DMS 273 treated with DMSO at 0.1 percent for 48 hours (cell line): Measurements from ENCODE around the gene TFCP2L1.

ENCODE experiments used
- DNase-seq: peaks from one replicate; lab custom pipeline; 2025; lab: John Stamatoyannopoulos, UW

The TFCP2L1 gene

DNA sequence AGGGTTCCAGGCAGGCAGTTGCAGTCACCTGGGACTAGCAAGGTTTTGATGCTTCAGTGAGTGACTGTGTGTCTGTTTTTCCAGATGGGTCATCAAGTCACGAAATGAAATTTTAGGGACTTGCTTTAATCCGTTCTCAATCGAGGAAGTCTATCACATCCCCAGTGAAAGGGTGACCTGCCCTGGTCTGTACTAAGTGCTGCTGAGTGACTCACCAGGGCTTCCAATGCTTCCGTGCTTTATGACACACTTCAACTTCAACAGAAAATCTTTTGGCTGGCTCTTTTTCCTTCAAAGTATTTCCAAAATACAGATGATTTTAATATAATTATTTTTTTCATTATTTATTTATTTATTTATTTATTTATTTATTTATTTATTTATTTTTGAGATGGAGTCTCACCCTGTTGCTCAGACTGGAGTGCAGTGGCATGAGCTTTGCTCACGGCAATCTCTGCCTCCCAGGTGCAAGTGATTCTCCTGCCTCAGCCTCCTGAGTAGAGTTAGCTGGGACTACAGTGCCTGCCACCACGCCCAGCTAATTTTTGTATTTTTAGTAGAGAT lies 18.4 kb downstream of the TFCP2L1 start:
- DNase-seq = no peak

DNA sequence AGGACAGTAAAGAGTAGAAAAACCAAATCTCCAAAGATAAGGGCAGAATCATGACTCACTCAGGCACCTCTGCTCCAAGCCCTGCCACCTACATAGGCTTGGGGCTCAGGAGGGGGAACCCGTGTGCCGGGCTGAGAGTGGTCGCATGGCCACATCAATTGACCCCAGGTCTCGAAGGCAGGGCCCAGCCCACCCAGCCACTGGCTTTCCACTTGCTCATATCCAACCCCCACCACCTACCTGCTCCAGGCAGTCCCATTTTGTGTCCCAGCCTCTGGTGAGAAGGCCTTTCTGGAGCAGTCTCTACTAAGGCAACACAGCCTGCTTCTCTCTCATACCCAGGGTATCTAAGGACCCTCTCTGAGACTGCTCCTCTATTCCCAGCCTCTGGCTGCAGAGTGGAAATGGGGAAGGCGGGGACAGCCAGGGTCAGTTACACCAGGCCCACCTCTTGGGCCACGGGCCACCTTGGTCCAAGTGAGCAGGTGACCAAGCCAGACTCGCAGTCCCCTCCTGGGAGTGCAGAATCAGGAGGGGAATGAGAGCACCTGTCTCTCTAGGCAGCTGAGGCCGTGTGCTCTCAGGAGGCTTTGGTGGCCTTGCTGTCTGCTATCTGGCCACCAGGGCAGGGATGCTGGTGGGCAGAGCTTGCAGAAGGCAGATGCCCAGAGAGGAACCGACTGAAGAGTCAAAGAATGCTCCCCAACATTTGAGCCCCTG lies 20.8 kb downstream of the TFCP2L1 start:
- no peak for DNase-seq

DNA sequence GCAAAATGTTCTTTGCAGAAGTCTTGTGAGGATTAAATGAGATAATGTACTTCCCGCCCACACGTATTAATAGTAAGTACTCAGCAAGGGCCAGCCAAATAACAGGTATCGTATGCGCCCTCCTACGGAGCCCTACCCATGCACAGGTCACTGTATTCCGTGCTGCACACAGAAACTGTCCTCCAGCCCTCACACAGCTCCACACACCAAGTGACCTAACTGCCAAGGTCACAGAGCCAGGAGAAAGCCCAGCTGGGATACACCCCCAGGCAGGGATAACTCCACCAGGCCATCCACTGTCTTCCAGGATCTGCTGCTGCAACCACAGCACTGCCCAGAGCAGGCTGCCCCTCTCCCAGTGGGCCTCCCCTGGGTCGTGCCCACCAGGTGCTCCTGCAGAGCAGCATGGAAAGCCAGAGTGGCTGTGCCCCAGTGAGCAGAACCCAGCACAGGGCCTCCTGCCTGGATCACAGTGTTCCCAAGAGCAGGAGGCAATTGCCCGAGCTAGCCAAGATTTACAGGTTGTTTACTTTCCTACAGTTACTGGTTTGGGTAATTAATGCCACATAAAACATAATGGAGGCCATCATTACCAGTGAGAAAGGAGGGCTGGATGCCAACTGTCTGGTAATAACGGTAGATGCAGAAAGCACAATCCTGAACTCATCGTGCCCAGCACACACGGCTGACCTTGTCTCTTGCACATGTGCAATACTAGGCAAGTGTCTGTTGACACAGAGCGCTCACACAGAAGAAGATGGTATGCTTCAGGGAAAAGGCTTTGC lies 24.4 kb downstream of the TFCP2L1 start:
- no peak for DNase-seq

DNA sequence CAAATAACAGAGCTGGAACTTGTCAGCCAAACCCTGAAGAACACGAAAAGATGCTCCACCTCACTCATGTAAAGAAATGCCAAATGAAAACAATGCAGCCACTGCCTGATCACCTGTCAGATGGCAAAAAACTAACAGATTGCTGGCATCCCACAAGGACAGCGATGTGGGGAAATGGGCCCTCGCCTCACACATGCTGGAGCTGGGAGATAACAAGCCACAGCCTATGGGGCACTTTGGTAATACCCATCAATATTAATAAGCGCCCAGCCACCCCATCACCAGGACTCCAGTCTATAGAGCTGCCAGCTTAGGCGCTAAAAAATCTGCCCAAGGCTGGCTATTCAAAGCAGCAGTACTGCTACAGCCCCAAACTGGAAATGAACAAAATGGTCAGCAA lies 27.0 kb downstream of the TFCP2L1 start:
- DNase-seq = no peak

DNA sequence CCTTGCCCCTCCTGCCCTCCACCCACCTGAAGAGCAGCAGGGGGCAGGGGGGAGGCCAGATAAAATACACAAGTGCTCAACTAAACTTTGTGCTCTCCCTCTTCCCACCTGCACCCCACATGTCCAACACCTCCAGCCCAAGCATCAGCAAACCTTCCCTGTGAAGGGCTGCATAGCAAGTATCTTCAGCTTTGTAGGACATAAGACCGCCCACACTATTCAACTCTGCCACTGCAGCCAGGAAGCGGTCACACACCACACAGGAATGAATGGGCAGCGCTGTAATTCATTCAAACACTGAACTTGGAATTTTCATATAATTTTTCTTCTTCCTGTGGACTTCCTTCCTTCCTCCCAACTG lies 27.5 kb downstream of the TFCP2L1 start:
- no peak for DNase-seq

DNA sequence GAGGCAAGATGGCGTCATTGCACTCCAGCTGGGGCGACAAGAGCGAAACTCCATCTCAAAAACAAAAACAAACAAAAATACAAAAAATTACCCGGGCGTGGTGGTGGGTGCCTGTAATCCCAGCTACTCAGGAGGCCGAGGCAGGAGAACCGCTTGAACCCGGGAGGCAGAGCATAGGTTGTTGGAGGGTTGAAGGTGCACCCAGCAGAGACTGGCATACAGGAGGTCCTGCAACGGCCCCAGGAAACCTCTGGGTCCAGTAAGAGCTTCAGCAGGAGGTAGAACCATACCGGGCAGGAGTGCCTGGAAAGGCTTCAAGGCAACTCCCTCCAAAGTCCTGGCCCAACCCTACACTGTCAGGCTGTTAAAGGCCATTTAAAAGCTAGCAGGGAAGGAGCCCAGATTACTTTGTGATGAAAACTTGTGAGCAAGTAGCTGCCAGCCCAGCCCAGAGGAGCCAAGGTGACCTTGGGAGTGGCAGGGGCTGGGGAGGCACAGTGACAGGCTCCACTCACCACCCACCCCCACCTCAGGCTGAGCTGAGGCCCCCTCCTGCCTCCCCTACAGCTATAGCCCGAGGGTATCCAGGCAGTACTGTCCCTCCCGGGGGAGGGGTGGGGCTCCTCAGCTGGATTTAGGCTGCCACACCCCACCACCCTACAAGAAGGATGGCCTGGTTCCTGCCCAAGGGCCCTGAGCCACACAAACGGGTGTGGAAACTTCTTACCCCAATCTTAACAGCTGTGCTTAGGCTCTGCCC lies 28.1 kb downstream of the TFCP2L1 start:
- no peak for DNase-seq

DNA sequence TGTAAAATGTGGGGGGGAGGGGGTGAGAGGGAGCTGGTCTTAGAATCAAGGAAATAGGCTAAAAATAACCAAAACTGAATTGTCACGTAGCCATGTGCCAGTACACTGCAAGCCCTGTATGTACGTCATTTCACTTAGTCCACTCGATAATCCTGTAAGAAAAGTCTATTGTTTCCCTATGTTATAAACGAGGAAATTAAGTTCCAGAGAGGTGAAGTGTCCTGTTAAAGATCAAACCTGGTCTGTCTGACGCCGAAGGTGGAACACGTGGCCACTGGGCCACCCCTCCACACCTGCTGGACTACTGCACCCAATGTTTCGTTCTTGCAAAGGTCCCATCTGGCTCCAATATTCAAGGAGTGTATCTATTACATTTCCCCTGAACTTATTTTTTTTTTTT lies 29.6 kb downstream of the TFCP2L1 start:
- no peak for DNase-seq

DNA sequence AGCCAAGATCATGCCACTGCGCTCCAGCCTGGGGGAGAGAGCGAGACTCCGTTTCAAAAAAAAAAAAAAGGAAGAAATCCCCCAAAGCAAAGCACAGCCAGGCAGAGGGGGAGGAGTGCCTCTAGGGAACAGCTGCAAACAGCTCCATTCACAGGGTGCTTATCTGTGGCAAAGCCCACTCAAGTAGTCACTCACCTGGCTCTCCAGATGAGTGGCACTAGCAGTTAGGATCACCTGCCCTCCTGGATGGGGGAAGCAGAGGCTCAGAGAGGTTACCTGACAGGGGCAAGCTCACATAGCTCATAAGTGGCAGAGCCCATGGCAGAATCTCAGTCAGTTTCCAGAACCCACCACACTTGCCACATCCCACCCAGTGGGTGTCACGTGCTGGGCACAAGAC lies 30.3 kb downstream of the TFCP2L1 start:
- DNase-seq = no peak

DNA sequence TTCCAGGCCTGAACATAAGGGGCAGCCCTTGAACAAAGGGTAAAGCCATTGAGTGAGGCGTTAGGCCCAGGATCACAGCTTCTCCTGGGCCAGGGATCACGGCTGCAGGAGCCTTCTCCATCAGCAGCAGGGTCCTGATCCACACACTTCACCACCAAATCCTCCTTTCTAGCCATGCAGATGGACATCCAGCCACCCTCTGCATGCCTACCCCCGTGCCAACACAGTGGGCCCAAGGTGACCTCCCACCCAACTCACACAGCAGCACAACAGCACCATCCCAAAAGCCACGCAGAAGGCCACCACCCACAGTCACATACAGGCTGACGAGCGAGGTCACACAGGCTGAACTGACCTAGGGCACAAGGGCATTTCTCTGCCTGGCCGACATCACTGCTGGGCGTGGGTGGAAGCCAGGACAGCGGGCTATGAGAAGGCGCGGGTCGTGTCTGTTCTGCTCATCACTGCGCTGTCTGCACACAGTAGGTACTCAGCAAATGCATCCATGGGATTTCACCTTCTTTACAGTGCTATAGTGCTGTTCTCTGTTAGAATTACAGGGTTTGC lies 31.2 kb downstream of the TFCP2L1 start:
- no peak for DNase-seq

DNA sequence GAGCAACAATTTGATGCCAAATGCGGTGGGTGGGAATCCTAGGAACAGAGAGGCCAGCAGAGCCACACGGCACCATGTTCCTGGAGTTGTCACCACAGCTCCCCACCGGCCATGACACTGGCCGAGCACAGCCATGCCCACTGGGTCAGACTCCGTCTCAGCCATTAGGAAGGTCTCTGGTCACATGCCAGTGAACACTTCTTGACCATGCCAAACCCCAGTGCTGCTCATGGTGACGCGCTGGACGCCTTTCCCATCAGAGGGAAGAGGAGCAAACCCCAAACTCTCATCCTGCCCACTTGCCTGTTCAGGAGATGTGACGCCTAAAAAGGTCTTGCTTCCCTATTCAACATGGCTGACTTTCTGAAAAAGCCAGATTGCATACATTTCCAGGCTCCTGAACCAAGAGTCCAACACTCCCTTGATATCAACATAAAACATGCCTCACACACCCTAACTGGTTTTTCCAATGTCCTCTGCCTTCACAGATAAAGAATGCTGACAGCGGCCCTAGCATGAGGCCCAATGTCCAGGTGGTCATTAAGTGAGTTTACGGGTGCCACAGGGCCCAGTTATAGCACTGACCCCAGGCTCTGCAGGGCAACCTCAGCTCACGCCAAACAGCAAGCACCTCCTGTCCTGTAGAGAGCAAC lies 31.9 kb downstream of the TFCP2L1 start:
- DNase-seq = no peak

DNA sequence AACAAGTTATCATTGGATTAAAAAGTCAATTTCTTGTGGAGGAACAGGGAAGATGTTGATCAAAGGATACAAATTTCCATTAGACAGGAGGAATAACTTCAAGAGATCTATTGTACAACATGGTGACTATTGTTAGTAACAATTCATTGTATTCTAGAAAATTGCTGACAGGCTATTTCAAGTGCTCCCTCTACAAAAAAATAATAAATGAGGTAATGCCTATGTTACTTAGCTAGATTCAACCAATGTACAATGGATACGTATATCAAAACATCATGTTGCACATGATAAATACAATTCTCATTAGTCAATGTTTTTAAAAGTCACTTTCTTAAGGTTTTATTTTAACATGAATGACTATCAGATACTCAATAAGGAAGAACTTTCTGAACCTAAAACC lies 33.5 kb downstream of the TFCP2L1 start:
- DNase-seq = no peak

DNA sequence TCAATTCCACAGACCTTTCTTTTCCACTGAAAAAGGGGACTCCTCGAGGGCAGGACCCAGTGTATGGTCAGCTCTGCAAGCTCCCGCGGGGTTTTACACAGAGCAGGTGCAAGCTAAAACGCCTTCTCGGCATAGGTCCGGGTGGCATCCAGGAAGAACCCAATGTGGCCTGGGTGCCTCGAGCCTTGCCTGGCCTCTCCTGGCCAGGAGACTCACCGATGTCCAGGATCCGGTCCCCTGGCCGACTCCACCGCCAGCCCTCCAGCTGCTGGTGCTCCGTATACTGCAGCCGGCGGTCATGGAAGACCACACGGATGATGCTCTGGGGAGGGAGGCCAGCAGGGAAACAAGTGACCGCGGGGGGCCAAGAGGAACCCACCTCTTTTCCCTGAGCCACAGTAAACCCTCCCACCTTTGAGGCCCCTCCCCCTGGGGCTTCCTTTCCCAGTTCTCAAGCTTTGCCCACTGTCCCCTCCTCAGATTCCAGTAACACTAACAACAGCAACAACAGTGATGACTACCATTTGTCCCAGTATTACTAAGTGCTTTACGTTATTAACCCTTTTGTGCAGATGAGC lies 36.1 kb downstream of the TFCP2L1 start:
- DNase-seq = no peak

DNA sequence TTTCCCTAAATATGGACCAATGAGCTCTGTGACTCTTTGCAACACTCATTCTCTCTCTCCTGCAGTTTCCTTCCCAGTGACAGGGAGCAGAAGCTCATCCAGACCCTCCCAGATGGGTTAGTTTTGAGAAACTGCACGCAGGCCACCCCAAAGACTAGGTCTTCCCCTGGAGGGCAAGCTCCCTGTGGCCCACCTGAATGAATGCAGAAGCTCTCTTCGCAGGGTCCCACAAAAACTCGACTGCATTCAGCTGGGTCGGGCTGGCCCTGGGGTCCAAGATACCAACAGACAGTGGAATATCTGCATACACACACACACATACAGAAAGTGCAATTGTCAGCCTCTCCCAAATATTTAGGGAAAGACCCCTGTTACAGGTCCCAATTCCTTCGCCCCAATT lies 37.0 kb downstream of the TFCP2L1 start:
- no peak for DNase-seq

DNA sequence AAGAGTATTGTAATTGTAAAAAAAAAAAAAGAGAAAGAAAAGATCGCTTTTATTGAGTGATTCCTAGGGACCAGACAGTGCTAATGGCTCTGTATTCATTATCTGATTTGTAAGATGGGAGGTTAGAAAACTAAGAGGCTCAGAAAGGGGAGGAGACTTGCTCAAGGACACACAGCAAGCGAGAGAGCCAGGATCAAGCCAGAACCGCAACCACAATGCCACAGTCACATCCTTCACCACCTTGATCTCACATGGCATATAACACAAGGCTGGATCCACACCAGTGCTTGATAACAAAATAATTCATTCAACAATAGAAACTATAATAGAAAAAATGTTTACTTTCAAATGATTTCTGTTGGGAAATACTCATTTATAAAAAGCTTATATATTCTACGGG lies 37.5 kb downstream of the TFCP2L1 start:
- DNase-seq = no peak

DNA sequence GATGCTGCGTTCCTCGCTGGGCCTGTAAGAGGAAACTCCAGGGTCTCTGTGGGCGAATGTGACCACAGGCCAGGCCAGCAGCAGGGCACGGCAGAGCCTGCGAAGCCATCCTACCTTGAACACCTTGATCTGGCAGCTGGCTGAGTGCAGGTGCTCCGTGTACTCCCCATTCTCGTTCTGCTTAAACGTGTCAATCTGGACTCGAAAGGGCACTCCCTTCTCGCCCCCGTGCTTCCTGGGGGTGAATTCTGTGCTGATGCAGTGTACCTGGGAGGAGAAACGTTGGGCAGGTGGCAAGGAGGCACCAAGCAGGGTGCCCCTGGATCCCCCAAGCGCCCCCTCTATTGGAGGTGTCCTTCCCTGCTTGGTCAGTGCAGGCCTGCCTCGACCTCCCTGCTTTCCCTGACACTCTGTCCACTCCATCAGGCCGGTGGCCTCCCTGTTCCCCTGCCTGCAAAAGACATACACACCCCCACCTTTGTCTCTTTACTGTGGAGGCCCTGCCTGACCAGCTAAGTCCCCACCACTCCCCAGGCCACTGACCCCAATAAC lies 38.2 kb downstream of the TFCP2L1 start:
- DNase-seq = no peak

DNA sequence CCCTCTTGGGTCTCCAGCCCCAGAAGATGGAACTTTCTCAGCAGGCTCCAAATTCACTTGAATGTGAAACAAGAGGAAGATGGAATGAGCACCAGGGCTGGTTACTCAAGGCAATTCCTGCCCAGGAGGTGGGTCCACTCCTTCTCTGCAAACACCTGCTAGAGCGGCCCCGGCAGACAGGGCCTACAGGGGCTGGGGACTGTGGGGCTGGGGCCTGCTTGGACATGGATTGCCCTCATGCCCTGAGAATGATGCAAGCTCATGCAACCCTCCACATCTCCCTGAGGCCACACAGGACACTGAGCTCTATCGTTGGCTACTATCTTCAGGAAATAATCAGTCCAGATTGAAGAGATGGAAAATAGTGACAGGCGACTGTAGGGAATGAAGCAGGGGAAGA lies 39.1 kb downstream of the TFCP2L1 start:
- DNase-seq = no peak

DNA sequence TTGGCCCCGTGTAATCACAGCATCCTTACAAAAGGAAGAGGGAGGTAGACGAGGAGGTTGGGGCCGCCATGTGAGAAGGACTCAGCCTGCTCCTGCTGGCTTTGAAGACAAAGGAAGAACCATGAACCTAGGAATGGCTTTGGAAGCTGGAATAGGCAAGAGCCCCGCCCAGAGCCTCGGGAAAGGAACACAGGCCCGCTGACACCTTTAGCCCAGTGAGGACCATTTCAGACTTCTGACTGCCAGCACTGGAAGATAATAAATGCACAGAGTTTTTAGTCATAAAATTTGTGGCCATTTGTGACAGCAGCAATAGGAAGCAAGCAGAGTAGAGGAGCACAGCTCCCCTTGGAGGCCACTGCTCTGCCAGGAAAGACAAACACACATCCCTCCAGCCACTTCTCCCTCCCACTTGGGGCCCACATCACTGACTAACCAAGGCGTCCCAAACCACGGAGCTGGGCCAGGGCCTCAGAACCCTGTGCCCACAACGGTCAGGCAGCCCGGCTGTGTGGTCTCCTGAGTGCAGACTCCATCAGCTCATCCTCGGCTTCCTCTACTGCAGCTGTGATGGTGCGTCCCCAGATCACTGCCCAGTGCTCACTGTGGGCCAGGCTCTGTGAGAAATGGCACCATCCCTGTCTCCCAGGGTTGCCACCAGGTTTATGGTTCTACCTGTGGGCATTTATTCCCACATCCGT lies 39.7 kb downstream of the TFCP2L1 start:
- no peak for DNase-seq

DNA sequence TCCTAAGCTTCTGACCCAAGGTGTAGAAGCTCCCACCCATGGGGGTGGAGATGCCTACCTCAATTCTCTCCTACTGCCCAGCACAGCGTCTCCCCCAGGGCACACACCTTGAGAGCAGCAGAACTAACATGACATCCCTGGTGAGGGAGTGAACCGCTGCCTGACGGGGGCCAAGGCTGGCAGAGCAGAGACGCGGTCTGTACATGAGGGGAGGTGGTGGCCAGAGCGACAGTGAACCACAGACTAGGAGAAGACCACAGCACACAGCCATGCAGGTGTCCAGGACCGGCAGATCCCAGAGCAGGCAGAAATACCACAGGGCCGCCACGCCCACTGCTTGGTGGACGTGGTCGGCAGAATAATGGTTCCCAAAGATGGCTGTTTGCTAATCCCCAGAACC lies 40.4 kb downstream of the TFCP2L1 start:
- DNase-seq = no peak

DNA sequence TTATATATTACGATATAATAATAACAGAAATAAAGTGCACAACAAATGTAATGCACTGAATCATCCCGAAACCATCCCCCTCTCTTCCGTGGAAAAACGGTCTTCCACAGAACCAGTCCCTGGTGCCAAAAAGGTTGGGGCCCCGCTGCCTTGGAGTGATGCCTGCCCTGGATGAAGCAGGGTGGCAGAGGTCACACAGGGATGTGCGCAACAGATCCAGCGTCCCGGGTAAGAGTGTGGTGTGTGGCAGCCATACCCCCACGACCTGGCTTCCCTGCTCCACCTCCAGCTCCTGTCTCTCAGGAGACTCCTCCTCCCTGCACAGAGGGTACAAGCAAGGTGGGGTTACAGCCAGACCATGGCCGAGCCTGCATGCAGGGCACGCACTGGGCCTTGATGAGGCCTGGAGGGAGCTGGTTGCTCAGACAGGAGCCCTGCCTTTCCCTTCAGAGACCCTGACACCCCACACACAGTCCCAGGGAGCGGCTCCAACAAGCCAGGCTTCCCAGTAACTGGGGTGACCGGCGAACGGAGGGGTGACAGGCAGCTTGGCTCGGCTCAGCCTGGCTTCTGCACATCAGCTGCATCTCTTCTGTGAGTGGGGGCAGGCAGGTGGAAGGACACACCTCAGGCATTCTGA lies 41.1 kb downstream of the TFCP2L1 start:
- no peak for DNase-seq

DNA sequence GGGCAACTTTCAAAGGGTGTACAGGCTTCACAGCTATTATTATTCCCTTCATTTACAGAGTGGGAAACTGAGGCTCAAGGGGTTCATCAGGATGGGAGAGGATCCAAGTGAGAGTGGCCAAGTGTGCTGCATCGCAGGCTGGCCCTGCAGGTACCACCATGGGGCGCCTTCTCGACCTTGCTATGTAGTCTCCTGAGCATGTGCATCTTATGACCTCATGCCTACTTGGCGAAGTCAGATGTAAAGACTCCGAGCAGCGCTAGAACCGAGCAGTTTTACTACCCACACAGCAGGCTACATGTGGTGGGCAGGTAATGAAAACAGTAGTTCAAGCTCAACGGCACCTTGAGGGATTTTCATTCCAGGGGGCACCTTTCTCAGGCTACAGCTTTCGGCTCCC lies 42.0 kb downstream of the TFCP2L1 start:
- no peak for DNase-seq
